SH-SY5Y (cell line): ENCODE results near the gene RTEL1.

Experiments used
- GATA2 ChIP-seq: IDR thresholded peaks from 2 replicates; pipeline ENCODE4 v1.6.1; 2011; ENCODE audit warnings: mild to moderate bottlenecking, low read depth, low read length
- GATA3 ChIP-seq: IDR thresholded peaks from 2 replicates; pipeline ENCODE4 v1.6.1; 2011; ENCODE audit warnings: low read depth, mild to moderate bottlenecking, low read length, moderate library complexity

- TF ChIP-seq GATA2 (no peak), GATA3 (no peak)
Observed at GRCh38 chr20:63704749-63705117, 46.6 kb downstream of the RTEL1 start.
